Testis (tissue), 3 donors: ENCODE data around the gene FAM13B. TPM values are rescaled to one million over a fixed set of nuclear protein-coding genes. Genes with fewer than 3 reads are reported as not detected.

Source experiments
- DNase-seq: peaks from one replicate; pipeline ENCODE4 v3.0.0-alpha.2; 2019
- H3K27ac ChIP-seq, 2 donors: fragments of 200-600 bp; sonication (generic); one replicate each; pipeline ENCODE4 v1.5.1; 2019
- H3K27me3 ChIP-seq: fragments of 200-600 bp; sonication (generic); one replicate; pipeline ENCODE4 v1.5.1; 2019
- H3K36me3 ChIP-seq: fragments of 200-600 bp; sonication (generic); one replicate; pipeline ENCODE4 v1.5.1; 2017; ENCODE audit warnings: low read depth; ENCODE audit errors: missing control alignments
- H3K4me1 ChIP-seq: fragments of 200-600 bp; sonication (generic); one replicate; pipeline ENCODE4 v1.5.1; 2019
- H3K4me3 ChIP-seq, 2 donors: fragments of 200-600 bp; sonication (generic); one replicate each; pipeline ENCODE4 v1.5.1; 2017 to 2019
- H3K9me3 ChIP-seq: fragments of 200-600 bp; sonication (generic); one replicate; pipeline ENCODE4 v1.5.1; 2017
- POLR2A ChIP-seq: fragments of 450-650 bp; IDR thresholded peaks from one replicate; pipeline ENCODE4 v1.6.1; 2017; ENCODE audit warnings: antibody characterized with exemption, mild to moderate bottlenecking, moderate library complexity
- WGBS, 2 donors: methylation state at CpG; one replicate each; pipeline ENCODE4 v1.1.5; 2018; 5-methylcytosine and 5-hydroxymethylcytosine counted together
- intact Hi-C: fragments of 100-400 bp; cut with DNase I; formaldehyde crosslinking; loops from one replicate; pipeline ENCODE4 v1.15.1; 2023; ENCODE audit warnings: low total_unique reads
- polyA plus RNA-seq: library from polyadenylated mRNA; stranded (reverse); fragments of 350-450 nt; fragmentation: Illumina TruSeq; extraction: RNeasy Lipid Tissue Mini Kit (QIAGEN cat#74804); gene quantifications from one replicate; pipeline ENCODE4 v1.2.3, GENCODE V29; 2014; ENCODE audit warnings: low read depth, low replicate concordance; ENCODE audit not compliant: insufficient read depth
- total RNA-seq, 2 donors: library from RNA; depleted of rRNA; stranded (reverse); fragments of >200 nt; gene quantifications; one replicate each; pipeline ENCODE4 v1.2.3, GENCODE V29; 2016
- TF ChIP-seq, protein P1 (sequence below), 3 experiments: fragments of 450-650 bp in 2 of 3; fragments of 200-600 bp in 1 of 3; sonication (generic) in 1 of 3; IDR thresholded peaks; one replicate each; pipeline ENCODE4 v1.5.1; 2016 to 2019; ENCODE audit warnings: antibody characterized with exemption in 3 of 3, mild to moderate bottlenecking in 2 of 3, moderate library complexity in 1 of 3

Gene FAM13B
- total and polyA plus RNA-seq, 3 donors from 2014 or later: 56.5 to 134 (median 125) TPM

DNA sequence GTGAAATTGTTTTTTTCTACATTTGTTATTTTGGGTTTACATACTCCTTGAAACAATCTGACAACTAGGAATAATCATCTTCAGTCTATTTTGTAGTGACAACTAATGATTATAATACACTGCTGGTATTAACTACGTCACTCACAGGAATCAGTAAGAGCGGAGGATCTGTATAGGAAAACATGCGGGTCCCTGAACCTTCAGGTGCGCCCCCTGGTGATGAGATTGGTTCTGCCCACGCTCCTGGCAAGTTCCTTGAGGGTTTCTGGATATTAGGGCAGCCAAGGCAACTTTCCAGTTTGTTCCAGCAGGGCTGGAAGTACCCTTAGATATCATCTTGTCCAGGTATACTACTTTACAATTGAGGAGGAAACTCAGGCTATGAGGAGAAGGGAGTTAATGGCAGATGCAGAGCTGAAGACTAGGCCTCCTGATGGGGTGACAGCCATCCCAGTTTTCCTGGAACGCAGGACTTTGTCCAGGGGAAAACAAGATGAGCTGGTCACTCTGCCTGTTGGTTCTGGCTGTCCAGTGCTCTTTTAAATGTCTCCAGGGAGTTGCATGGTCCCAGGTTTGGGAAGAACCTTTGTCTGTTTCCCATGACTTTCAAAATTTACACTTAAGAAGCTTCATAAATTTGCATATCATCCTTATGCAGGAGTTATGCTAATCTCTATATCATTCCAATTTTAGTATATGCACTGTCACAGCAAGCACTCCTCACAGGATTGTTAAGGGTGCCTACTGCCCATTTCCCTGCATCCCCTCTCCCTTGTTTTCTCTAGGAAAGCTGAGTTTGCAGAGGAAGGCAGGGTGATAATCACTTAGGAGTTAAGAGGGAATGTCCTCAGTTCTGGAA lies 36.1 kb upstream of the FAM13B start:
- Histone ChIP-seq H3K27ac (peak overlapping the region; percentile 47 to 58), H3K9me3 (no peaks in the 10 kb centered on the region), H3K4me1 (peaks cover 10% of the 10 kb centered on the region), H3K36me3 (no peaks in the 10 kb centered on the region), H3K27me3 (no peaks in the 10 kb centered on the region), H3K4me3 (peak overlapping the region; percentile 1 to 39)
- WGBS, 2 donors: 28 to 40% methylated on average over 6 of the region's 6 CpGs
- TF ChIP-seq POLR2A: no peak
- TF ChIP-seq, protein P1, sequence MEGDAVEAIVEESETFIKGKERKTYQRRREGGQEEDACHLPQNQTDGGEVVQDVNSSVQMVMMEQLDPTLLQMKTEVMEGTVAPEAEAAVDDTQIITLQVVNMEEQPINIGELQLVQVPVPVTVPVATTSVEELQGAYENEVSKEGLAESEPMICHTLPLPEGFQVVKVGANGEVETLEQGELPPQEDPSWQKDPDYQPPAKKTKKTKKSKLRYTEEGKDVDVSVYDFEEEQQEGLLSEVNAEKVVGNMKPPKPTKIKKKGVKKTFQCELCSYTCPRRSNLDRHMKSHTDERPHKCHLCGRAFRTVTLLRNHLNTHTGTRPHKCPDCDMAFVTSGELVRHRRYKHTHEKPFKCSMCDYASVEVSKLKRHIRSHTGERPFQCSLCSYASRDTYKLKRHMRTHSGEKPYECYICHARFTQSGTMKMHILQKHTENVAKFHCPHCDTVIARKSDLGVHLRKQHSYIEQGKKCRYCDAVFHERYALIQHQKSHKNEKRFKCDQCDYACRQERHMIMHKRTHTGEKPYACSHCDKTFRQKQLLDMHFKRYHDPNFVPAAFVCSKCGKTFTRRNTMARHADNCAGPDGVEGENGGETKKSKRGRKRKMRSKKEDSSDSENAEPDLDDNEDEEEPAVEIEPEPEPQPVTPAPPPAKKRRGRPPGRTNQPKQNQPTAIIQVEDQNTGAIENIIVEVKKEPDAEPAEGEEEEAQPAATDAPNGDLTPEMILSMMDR (IDR thresholded peaks at IDR 0.05): peak; percentile 50 to 74 (median 62)
- intact Hi-C loops: no loop called here
- peak; percentile 89 for DNase-seq

DNA sequence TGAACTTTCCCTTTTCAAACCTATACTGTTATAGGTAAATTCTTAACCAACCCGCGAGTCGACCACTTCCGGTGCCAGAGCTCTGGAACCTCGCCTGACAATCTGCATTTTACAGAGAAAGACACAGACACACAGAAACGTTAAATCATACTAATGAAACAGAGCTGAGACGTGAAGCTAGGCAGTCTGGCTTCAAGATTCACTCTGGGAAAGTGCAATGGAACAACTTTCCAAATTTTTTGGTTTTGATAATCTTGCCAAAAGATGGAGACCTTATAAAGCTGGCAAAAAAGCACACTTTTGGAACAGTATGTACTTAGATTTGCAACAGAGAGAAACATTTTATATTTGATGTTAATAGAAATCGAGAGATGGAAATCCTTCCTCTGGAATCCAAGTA lies 35.1 kb upstream of the FAM13B start:
- Histone ChIP-seq H3K27me3 (no peaks in the 10 kb centered on the region), H3K27ac (peak overlapping the region; percentile 44 to 60), H3K4me1 (peaks cover 10% of the 10 kb centered on the region), H3K9me3 (no peaks in the 10 kb centered on the region), H3K4me3 (peak overlapping the region in 1 of 2 donors; percentile 39), H3K36me3 (no peaks in the 10 kb centered on the region)
- WGBS, 2 donors: 24% methylated on average over 8 of the region's 8 CpGs
- DNase-seq: no peak
- intact Hi-C loops: no loop called here
- TF ChIP-seq, protein P1 (IDR thresholded peaks at IDR 0.05): no peak
- TF ChIP-seq POLR2A: no peak

DNA sequence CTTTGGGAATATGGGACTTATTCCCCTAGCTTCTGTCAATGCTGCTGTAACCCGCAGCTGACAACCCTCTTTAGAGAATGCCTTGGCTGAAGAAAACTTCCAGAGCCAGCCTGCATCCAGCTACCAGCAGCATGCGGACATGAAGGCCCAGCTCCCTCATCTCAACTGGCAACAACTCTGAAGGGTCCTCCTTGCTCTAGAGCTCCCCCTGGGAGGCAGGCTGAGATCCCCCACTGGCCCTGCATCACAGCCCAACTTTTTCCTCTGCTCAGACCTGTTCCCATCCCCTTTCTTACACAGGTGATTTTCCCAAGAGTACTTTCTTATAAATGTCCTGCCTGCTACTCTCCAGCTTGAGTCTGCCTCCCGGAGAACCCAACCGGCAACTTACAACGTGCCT lies 32.2 kb upstream of the FAM13B start:
- Histone ChIP-seq H3K9me3 (no peaks in the 10 kb centered on the region), H3K4me1 (peaks cover 10% of the 10 kb centered on the region), H3K36me3 (no peaks in the 10 kb centered on the region), H3K4me3 (no peak overlapping the region), H3K27ac (peak overlapping the region in 1 of 2 donors; percentile 8), H3K27me3 (no peaks in the 10 kb centered on the region)
- 76 to 82% methylated on average over 5 of the region's 5 CpGs for WGBS, 2 donors
- no peak for TF ChIP-seq POLR2A
- TF ChIP-seq, protein P1 (IDR thresholded peaks at IDR 0.05): no peak
- no peak for DNase-seq
- intact Hi-C loops: no loop called here

GRCh38 chr5:138064526-138064925 lies 31.6 kb upstream of the FAM13B start:
- H3K27me3 ChIP-seq: no peaks in the 10 kb centered on the region
- no peaks in the 10 kb centered on the region for H3K36me3 ChIP-seq
- TF ChIP-seq, protein P1 (IDR thresholded peaks at IDR 0.05): no peak
- no peak for TF ChIP-seq POLR2A
- no peak overlapping the region for H3K27ac ChIP-seq
- intact Hi-C loops: no loop called here
- peaks cover 10% of the 10 kb centered on the region for H3K4me1 ChIP-seq
- no peak for DNase-seq
- H3K9me3 ChIP-seq: no peaks in the 10 kb centered on the region
- H3K4me3 ChIP-seq: no peak overlapping the region
